HepG2 (cell line): ENCODE data around the gene PPP1R13L. TPM values are rescaled to one million over a fixed set of nuclear protein-coding genes. Genes with fewer than 3 reads are reported as not detected.

Experiments
- ATAC-seq: fragments of 200-7000 bp; cut with Tn5 transposase; 3 replicates; pipeline ENCODE4 v1.9.1; 2020; ENCODE audit warnings: mild to moderate bottlenecking, moderate library complexity
- BruUV-seq: library from RNA; stranded (reverse); fragments of 400-500 nt; replicated peaks from 2 replicates; lab custom pipeline; 2021; lab: Mats Ljungman, UMichigan
- CTCF ChIA-PET: fragments of 300-600 bp; formaldehyde crosslinking; extraction: SDS; loops from one replicate; lab custom pipeline; 2021; ENCODE audit warnings: low total read pairs, inconsistent platforms, low intra/inter-chr PET ratio; lab: Yijun Ruan, JAX
- POLR2A ChIA-PET: fragments of 350-600 bp; sonication (Branson Sonifier 250); formaldehyde crosslinking; loops from one replicate; lab custom pipeline; 2020; ENCODE audit warnings: antibody characterized with exemption, inconsistent platforms; lab: Yijun Ruan, JAX
- DNase-seq: peaks from one replicate; pipeline ENCODE4 v3.0.0-alpha.2; 2015; ENCODE audit warnings: low spot score
- FAIRE-seq: peaks from 3 replicates; lab custom pipeline; 2011; peaks lifted over from hg19 to GRCh38; lab: Jason Lieb, UNC
- H2AFZ ChIP-seq: one replicate; pipeline ENCODE4 v1.6.1; 2011; ENCODE audit warnings: low read length, inconsistent platforms
- H3K27ac ChIP-seq: fragments of 300-600 bp; 3 replicates; pipeline ENCODE4 v1.8.0; 2011; ENCODE audit warnings: mixed run types, mild to moderate bottlenecking, mixed read lengths, low read length, inconsistent platforms; ENCODE audit not compliant: insufficient read depth; ENCODE audit errors: extremely low read length
- H3K27me3 ChIP-seq, 2 experiments: fragments of 200-600 bp in 1 of 2; 2 replicates in 1 of 2; 3 replicates in 1 of 2; pipeline versions ENCODE4 v1.6.0 to v1.8.0; 2011; ENCODE audit warnings: low read length in 2 of 2, mild to moderate bottlenecking in 2 of 2, moderate library complexity in 2 of 2, inconsistent platforms in 1 of 2; ENCODE audit not compliant: insufficient read depth in 2 of 2, control insufficient read depth in 1 of 2
- H3K36me3 ChIP-seq, 2 experiments: fragments of 200-600 bp in 1 of 2; replicated peaks in 1 of 2; 2 replicates in 1 of 2; 3 replicates in 1 of 2; pipeline versions ENCODE4 v1.5.1 to v1.8.0; 2011; ENCODE audit warnings: low read length in 2 of 2, inconsistent platforms in 1 of 2; ENCODE audit not compliant: insufficient read depth in 2 of 2, control insufficient read depth in 1 of 2
- H3K4me1 ChIP-seq: 2 replicates; pipeline ENCODE4 v1.5.1; 2012; ENCODE audit warnings: low read length, inconsistent platforms; ENCODE audit not compliant: insufficient read depth
- H3K4me2 ChIP-seq: 2 replicates; pipeline ENCODE4 v1.6.0; 2011; ENCODE audit warnings: low read depth, low read length, inconsistent platforms
- H3K4me3 ChIP-seq, 3 experiments: fragments of 200-600 bp in 1 of 3; sonication (generic), shearing (Covaris generic) in 1 of 3; replicated peaks in 1 of 3; 2 replicates each; pipeline ENCODE4 v1.5.1; 2011 to 2016; ENCODE audit warnings: low read length in 3 of 3, inconsistent platforms in 2 of 3, low read depth in 2 of 3, mild to moderate bottlenecking in 2 of 3, control low read depth in 1 of 3, mixed read lengths in 1 of 3; ENCODE audit not compliant: insufficient read depth in 1 of 3
- H3K79me2 ChIP-seq: one replicate; pipeline ENCODE4 v1.6.1; 2011; ENCODE audit warnings: low read length, inconsistent platforms; ENCODE audit not compliant: insufficient read depth
- H3K9ac ChIP-seq: 2 replicates; pipeline ENCODE4 v1.6.0; 2011; ENCODE audit warnings: mild to moderate bottlenecking, low read depth, low read length, inconsistent platforms; ENCODE audit not compliant: insufficient read depth
- H3K9me3 ChIP-seq: 2 replicates; pipeline ENCODE4 v1.5.1; 2012; ENCODE audit warnings: mild to moderate bottlenecking, low read length
- H4K20me1 ChIP-seq: 2 replicates; pipeline ENCODE4 v1.6.0; 2011; ENCODE audit warnings: inconsistent platforms, mild to moderate bottlenecking, low read length, moderate library complexity; ENCODE audit not compliant: insufficient read depth
- BORCS8-MEF2B ChIP-seq: sonication (generic); formaldehyde crosslinking; IDR thresholded peaks from 2 replicates; pipeline ENCODE4 v1.8.0; 2022; ENCODE audit warnings: mild to moderate bottlenecking, missing genetic modification reagents
- MBD4 ChIP-seq: IDR thresholded peaks from 2 replicates; pipeline ENCODE4 v1.6.1; 2012; ENCODE audit warnings: low read length, inconsistent platforms, borderline replicate concordance
- MXI1 ChIP-seq: IDR thresholded peaks from 3 replicates; pipeline ENCODE4 v1.6.1; 2012; ENCODE audit warnings: low read depth, low read length, inconsistent platforms, borderline replicate concordance
- NR2C2 ChIP-seq: sonication (generic); formaldehyde crosslinking; IDR thresholded peaks from 2 replicates; pipeline ENCODE4 v1.4.0; 2020; ENCODE audit warnings: missing genetic modification reagents, mild to moderate bottlenecking, moderate library complexity, borderline replicate concordance
- SOX5 ChIP-seq: IDR thresholded peaks from 2 replicates; pipeline ENCODE4 v1.6.1; 2016; ENCODE audit warnings: borderline replicate concordance
- TARDBP ChIP-seq: sonication (generic); formaldehyde crosslinking; IDR thresholded peaks from 2 replicates; pipeline ENCODE4 v1.8.0; 2022; ENCODE audit warnings: mild to moderate bottlenecking, missing genetic modification reagents
- ZNF317 ChIP-seq: sonication (generic); formaldehyde crosslinking; IDR thresholded peaks from 2 replicates; pipeline ENCODE4 v1.5.0; 2020; ENCODE audit warnings: mild to moderate bottlenecking, missing genetic modification reagents
- ZNF350 ChIP-seq: sonication (generic); formaldehyde crosslinking; IDR thresholded peaks from 2 replicates; pipeline ENCODE4 v1.4.0; 2020; ENCODE audit warnings: mild to moderate bottlenecking, low read depth, missing genetic modification reagents, borderline replicate concordance
- ZNF512 ChIP-seq: sonication (generic); formaldehyde crosslinking; IDR thresholded peaks from 2 replicates; pipeline ENCODE4 v1.4.0; 2020; ENCODE audit warnings: mild to moderate bottlenecking, missing genetic modification reagents
- ZNF724P ChIP-seq: sonication (generic); formaldehyde crosslinking; IDR thresholded peaks from 2 replicates; pipeline ENCODE4 v1.8.0; 2022; ENCODE audit warnings: missing genetic modification reagents, borderline replicate concordance
- ZNF746 ChIP-seq: sonication (generic); formaldehyde crosslinking; IDR thresholded peaks from 2 replicates; pipeline ENCODE4 v1.8.0; 2022; ENCODE audit warnings: mild to moderate bottlenecking, missing genetic modification reagents
- ZNF883 ChIP-seq: sonication (generic); formaldehyde crosslinking; IDR thresholded peaks from 2 replicates; pipeline ENCODE4 v1.5.1; 2020; ENCODE audit warnings: mild to moderate bottlenecking, missing genetic modification reagents; ENCODE audit errors: not compliant biosample characterization
- WGBS: methylation state at CpG from one replicate; pipeline ENCODE4 v1.1.6; 2017; ENCODE audit warnings: low lambda C conversion rate; 5-methylcytosine and 5-hydroxymethylcytosine counted together
- in situ Hi-C: cut with HindIII; loops from 2 replicates; pipeline ENCODE4 v1.10.0; 2017; ENCODE audit warnings: low pct_unique_long_range_greater_than_20kb; ENCODE audit not compliant: extremely low pct_ligation_motif_present
- intact Hi-C: fragments of 100-400 bp; cut with micrococcal nuclease; formaldehyde crosslinking; loops from one replicate; pipeline ENCODE4 v1.10.0; 2022; ENCODE audit not compliant: unreplicated experiment
- polyA plus RNA-seq, 8 experiments: library from polyadenylated mRNA; depleted of rRNA in 3 of 8; stranded (reverse) in 7 of 8; unstranded in 1 of 8; fragments of >200 nt; fragmentation: Illumina TruSeq in 4 of 8; extraction: Trizol in 4 of 8; gene quantifications; 2 replicates each; pipeline versions ENCODE4 v1.2.1 to v1.2.3, GENCODE V29; 2011 to 2016; ENCODE audit warnings: low read depth in 4 of 8, missing spikeins in 1 of 8, mixed read lengths in 1 of 8; ENCODE audit not compliant: insufficient read depth in 1 of 8
- total RNA-seq, 5 experiments: library from RNA; depleted of rRNA; stranded (reverse); fragments of >200 nt; fragmentation: Illumina TruSeq; extraction: Trizol; gene quantifications; 2 replicates each; pipeline ENCODE4 v1.2.3, GENCODE V29; 2016; ENCODE audit warnings: low read depth in 1 of 5
- TF ChIP-seq, protein P1 (sequence below): sonication (generic); formaldehyde crosslinking; IDR thresholded peaks from 2 replicates; pipeline ENCODE4 v1.4.0; 2020; ENCODE audit warnings: low read depth, mild to moderate bottlenecking, missing genetic modification reagents

PPP1R13L gene
- total and polyA plus RNA-seq, 2 of the 13 experiments (the other 11 are each of a cell fraction or from before 2014, with no cell fraction given), result 1.3 to 6.6 TPM

GRCh38 chr19:45407091-45407375 lies 2.2 kb upstream of the PPP1R13L start:
- H3K9me3 ChIP-seq, result no peaks in the 10 kb centered on the region
- no peaks in the 10 kb centered on the region; a peak in 1 of 5 replicates for H3K27me3 ChIP-seq
- no peak overlapping the region for H2AFZ ChIP-seq
- FAIRE-seq (no peak), ATAC-seq (no peak), DNase-seq (no peak)
- peak; percentile 12 for TF ChIP-seq ZNF883
- no peak for TF ChIP-seq SOX5 (CRISPR knock-in tag)
- POLR2A ChIA-PET, result interaction anchor here (0.7 kb wide), 1 partner anchor 15 kb away, joined by 3 read pairs; no protein-coding TSS in a partner anchor
- peaks cover 29% of the 10 kb centered on the region for H3K4me1 ChIP-seq
- intact Hi-C loops (no loop called here), in situ Hi-C loops (no loop called here)
- CTCF ChIA-PET, result no interaction called here
- H3K9ac ChIP-seq, result peak overlapping the region; percentile 94
- H3K4me3 ChIP-seq, result peak overlapping the region; percentile 75 to 84 (median 84)
- H4K20me1 ChIP-seq, result no peaks in the 10 kb centered on the region
- BruUV-seq, result no TSS peak
- peaks cover 5 to 7% of the 10 kb centered on the region in 2 experiments; a peak in 3 of 5 replicates for H3K36me3 ChIP-seq
- H3K27ac ChIP-seq, result peak overlapping the region; percentile 92
- 0% methylated on average over 10 of the region's 10 CpGs for WGBS
- peak overlapping the region; percentile 85 for H3K4me2 ChIP-seq
- peaks cover 23% of the 10 kb centered on the region for H3K79me2 ChIP-seq

- ATAC-seq (peak; percentile 74), DNase-seq (peak; percentile 81), FAIRE-seq (peak; percentile 21)
- intact Hi-C loops, result no loop called here
- Histone ChIP-seq H3K79me2 (peaks cover 23% of the 10 kb centered on the region), H3K4me2 (peak within 1 kb of the TSS; percentile 85), H3K27me3 (no peaks in the 10 kb centered on the region; a peak in 1 of 5 replicates), H3K27ac (peak within 1 kb of the TSS; percentile 92), H3K4me1 (peaks cover 29% of the 10 kb centered on the region), H4K20me1 (no peaks in the 10 kb centered on the region), H3K4me3 (peak within 1 kb of the TSS; percentile 75 to 84 (median 84)), H3K9me3 (no peaks in the 10 kb centered on the region), H3K9ac (peak within 1 kb of the TSS; percentile 94), H3K36me3 (peaks cover 7 to 8% of the 10 kb centered on the region in 2 experiments; a peak in 3 of 5 replicates), H2AFZ (peak within 1 kb of the TSS; percentile 86)
- ChIA-PET CTCF (interaction anchor here (2.8 kb wide), 1 partner anchor 72 kb away, joined by 19 read pairs; no protein-coding TSS in a partner anchor), POLR2A (interaction anchor here (0.7 to 1.0 kb wide), 5 partner anchors 10 to 177 kb away, joined by 3 to 4 read pairs (median 3); no protein-coding TSS in a partner anchor)
- under 1% methylated on average over 49 of the region's 51 CpGs for WGBS
- in situ Hi-C loops, result no loop called here
- no TSS peak for BruUV-seq
- TF ChIP-seq ZNF512 (CRISPR knock-in tag) (no peak), TARDBP (CRISPR knock-in tag) (peak; percentile 68), ZNF317 (CRISPR knock-in tag) (no peak), MXI1 (peak; percentile 98; the same call in 2 of the 3 replicates), MBD4 (no peak), ZNF350 (CRISPR knock-in tag) (peak; percentile 69; the same call in 1 of the 2 replicates), ZNF746 (CRISPR knock-in tag) (peak; percentile 32; the same call in 1 of the 2 replicates), NR2C2 (peak; percentile 50; the same call in 1 of the 2 replicates), ZNF724P (CRISPR knock-in tag) (no peak), BORCS8-MEF2B (peak; percentile 46)
- TF ChIP-seq, protein P1, sequence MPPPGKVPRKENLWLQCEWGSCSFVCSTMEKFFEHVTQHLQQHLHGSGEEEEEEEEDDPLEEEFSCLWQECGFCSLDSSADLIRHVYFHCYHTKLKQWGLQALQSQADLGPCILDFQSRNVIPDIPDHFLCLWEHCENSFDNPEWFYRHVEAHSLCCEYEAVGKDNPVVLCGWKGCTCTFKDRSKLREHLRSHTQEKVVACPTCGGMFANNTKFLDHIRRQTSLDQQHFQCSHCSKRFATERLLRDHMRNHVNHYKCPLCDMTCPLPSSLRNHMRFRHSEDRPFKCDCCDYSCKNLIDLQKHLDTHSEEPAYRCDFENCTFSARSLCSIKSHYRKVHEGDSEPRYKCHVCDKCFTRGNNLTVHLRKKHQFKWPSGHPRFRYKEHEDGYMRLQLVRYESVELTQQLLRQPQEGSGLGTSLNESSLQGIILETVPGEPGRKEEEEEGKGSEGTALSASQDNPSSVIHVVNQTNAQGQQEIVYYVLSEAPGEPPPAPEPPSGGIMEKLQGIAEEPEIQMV (CRISPR knock-in tag), result peak; percentile 81; the same call in 1 of the 2 replicates
Observed at GRCh38 chr19:45406226-45407090, 1.6 kb upstream of the PPP1R13L start, which contains the start of gene POLR1G. Gene POLR1G (plus strand): TSS chr19:45406644. CDS start chr19:45406697, 53 bp downstream.
